ENCODE data around the gene CD163.

Gene CD163

DNA sequence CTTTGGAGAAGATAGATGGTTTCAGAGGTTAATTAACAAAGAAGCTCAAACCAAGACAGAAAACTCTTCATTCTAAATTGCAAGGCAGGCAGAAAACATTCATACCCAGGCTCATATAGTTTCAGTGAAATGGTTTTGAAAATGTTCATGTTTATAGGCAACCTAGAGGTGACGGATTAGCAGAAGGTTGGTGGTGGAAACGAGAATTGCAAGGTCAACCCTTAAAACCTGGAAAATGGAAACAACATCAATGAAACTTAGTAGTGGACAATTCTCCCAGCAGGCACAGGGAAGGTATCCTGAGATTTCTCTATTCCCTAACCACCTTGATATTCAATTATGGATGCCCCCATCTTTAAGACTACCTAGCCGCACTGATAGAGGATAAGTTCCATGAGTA is 965 bp downstream of the CD163 start (continued):
- TF ChIP-seq, protein P1, sequence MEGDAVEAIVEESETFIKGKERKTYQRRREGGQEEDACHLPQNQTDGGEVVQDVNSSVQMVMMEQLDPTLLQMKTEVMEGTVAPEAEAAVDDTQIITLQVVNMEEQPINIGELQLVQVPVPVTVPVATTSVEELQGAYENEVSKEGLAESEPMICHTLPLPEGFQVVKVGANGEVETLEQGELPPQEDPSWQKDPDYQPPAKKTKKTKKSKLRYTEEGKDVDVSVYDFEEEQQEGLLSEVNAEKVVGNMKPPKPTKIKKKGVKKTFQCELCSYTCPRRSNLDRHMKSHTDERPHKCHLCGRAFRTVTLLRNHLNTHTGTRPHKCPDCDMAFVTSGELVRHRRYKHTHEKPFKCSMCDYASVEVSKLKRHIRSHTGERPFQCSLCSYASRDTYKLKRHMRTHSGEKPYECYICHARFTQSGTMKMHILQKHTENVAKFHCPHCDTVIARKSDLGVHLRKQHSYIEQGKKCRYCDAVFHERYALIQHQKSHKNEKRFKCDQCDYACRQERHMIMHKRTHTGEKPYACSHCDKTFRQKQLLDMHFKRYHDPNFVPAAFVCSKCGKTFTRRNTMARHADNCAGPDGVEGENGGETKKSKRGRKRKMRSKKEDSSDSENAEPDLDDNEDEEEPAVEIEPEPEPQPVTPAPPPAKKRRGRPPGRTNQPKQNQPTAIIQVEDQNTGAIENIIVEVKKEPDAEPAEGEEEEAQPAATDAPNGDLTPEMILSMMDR (tag by site-specific recombination; IDR thresholded peaks at IDR 0.05), result no peak
- TF ChIP-seq OSR2 (tag by site-specific recombination; IDR thresholded peaks at IDR 0.05) (no peak), ZNF223 (tag by site-specific recombination; IDR thresholded peaks at IDR 0.05) (no peak)

DNA sequence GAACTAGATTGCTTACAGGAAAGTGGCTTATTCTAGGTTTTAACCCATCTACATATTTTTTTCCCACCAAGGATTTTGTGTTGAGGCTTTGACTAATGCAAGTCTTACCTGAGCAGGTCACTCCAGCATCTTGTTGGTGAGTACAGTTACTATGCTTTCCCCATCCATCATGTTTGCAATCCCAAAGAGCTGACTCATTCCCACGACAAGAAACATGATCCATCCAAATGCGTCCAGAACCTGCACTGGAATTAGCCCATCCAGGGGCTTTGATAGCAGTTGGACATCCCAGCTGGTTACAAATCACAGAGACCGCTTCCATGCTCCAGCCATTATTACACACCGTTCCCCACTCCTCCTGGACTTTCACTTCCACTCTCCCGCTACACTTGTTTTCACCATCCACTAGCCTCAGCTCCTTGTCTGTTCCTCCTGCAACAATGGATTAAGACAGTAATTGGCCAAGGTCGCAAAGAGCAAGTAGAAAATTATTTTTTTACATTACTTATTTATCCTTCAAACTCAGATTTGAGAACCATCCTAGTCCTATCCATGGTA is 2.5 kb downstream of the CD163 start:
- H3K9me3 ChIP-seq (ENCODE audit: control insufficient read depth, insufficient read depth, low read depth, low read length), result no peaks in the 10 kb centered on the region
- H3K4me1 ChIP-seq (ENCODE audit: control insufficient read depth, insufficient read depth, low read length), result 0 out of 2 replicates have a peak, but pooled peaks cover 3% of the 10 kb centered on the region
- H3K27ac ChIP-seq (ENCODE audit: extremely low read depth, low read depth, low read length), result no peak overlapping the region
- no peak overlapping the region for H3K4me3 ChIP-seq (ENCODE audit: low read depth, low read length)
- TF ChIP-seq ZNF791 (tag by site-specific recombination; IDR thresholded peaks at IDR 0.05) (no peak), ZNF600 (tag by site-specific recombination; IDR thresholded peaks at IDR 0.05) (peak; percentile 91), PRDM1 (tag by site-specific recombination; IDR thresholded peaks at IDR 0.05) (peak; percentile 41; the same call in 1 of the 2 replicates), ZBTB8A (tag by site-specific recombination; IDR thresholded peaks at IDR 0.05) (no peak)
- TF ChIP-seq, protein P2, sequence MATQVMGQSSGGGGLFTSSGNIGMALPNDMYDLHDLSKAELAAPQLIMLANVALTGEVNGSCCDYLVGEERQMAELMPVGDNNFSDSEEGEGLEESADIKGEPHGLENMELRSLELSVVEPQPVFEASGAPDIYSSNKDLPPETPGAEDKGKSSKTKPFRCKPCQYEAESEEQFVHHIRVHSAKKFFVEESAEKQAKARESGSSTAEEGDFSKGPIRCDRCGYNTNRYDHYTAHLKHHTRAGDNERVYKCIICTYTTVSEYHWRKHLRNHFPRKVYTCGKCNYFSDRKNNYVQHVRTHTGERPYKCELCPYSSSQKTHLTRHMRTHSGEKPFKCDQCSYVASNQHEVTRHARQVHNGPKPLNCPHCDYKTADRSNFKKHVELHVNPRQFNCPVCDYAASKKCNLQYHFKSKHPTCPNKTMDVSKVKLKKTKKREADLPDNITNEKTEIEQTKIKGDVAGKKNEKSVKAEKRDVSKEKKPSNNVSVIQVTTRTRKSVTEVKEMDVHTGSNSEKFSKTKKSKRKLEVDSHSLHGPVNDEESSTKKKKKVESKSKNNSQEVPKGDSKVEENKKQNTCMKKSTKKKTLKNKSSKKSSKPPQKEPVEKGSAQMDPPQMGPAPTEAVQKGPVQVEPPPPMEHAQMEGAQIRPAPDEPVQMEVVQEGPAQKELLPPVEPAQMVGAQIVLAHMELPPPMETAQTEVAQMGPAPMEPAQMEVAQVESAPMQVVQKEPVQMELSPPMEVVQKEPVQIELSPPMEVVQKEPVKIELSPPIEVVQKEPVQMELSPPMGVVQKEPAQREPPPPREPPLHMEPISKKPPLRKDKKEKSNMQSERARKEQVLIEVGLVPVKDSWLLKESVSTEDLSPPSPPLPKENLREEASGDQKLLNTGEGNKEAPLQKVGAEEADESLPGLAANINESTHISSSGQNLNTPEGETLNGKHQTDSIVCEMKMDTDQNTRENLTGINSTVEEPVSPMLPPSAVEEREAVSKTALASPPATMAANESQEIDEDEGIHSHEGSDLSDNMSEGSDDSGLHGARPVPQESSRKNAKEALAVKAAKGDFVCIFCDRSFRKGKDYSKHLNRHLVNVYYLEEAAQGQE (tag by site-specific recombination; IDR thresholded peaks at IDR 0.05), result no peak
- POLR2A ChIA-PET, result no interaction called here
- CTCF ChIA-PET, result no interaction called here
- no peaks in the 10 kb centered on the region for H3K36me3 ChIP-seq (ENCODE audit: control insufficient read depth in 2 of 2, insufficient read depth in 1 of 2, low read length in 2 of 2)

DNA sequence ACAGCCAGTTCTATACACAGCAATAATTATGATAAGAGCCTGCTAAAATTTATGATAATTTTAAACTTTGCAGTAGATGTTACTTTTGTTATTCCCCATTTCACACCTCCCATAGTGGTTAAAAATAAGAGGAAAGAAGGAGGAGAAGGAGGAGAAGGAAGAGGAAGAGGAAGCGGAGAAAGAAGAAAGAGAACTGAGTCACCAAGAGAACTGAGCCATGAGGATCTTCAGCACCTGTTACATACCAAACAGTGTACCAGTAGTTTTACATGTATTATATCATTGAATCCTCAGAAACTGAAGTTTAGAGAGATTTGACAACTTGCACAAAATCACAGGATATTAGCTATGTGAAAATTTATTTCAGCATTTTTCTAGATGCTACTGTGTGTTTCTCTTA is 3.9 kb downstream of the CD163 start:
- CTCF ChIA-PET, result interaction anchor here (0.8 to 0.9 kb wide), 2 partner anchors 39 to 355 kb away, joined by 3 read pairs; no protein-coding TSS in a partner anchor

DNA sequence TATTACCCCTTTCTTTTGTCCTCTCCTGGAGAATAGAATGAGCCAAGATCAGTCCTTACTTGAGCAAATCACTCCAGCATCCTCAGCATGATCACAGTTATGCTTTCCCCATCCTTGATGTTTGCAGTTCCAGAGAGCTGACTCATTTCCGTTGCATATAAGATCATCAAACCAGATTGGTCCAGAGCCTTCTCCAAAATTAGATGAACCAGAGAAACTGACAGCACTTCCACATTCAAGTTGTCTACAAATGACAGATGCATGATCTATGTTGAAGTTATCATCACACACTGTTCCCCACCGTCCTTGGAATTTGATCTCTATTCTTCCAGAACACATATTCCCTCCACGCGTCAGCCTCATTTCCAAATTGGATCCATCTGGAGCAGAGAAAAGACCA is 4.8 kb downstream of the CD163 start:
- H3K9me3 ChIP-seq (ENCODE audit: control insufficient read depth, insufficient read depth, low read depth, low read length), result no peaks in the 10 kb centered on the region
- H3K4me3 ChIP-seq (ENCODE audit: low read depth, low read length), result no peak overlapping the region
- H3K4me1 ChIP-seq (ENCODE audit: control insufficient read depth, insufficient read depth, low read length), result 0 out of 2 replicates have a peak, but pooled peaks cover 3% of the 10 kb centered on the region
- peak; percentile 38; the same call in 1 of the 2 replicates for TF ChIP-seq ZBTB17 (tag by site-specific recombination; IDR thresholded peaks at IDR 0.05)
- TF ChIP-seq ZNF2 (tag by site-specific recombination; IDR thresholded peaks at IDR 0.05), result no peak
- no peak overlapping the region for H3K27ac ChIP-seq (ENCODE audit: extremely low read depth, low read depth, low read length)
- H3K36me3 ChIP-seq (ENCODE audit: control insufficient read depth in 2 of 2, insufficient read depth in 1 of 2, low read length in 2 of 2), result no peaks in the 10 kb centered on the region
- ChIA-PET POLR2A (no interaction called here), CTCF (no interaction called here)

More for the DNA sequence above, 3.9 kb downstream of the CD163 start:
- H3K4me1 ChIP-seq (ENCODE audit: control insufficient read depth, insufficient read depth, low read length), result 0 out of 2 replicates have a peak, but pooled peaks cover 3% of the 10 kb centered on the region
- no peaks in the 10 kb centered on the region for H3K9me3 ChIP-seq (ENCODE audit: control insufficient read depth, insufficient read depth, low read depth, low read length)
- TF ChIP-seq ZNF837 (tag by site-specific recombination; IDR thresholded peaks at IDR 0.05), result no peak
- TF ChIP-seq, protein P3, sequence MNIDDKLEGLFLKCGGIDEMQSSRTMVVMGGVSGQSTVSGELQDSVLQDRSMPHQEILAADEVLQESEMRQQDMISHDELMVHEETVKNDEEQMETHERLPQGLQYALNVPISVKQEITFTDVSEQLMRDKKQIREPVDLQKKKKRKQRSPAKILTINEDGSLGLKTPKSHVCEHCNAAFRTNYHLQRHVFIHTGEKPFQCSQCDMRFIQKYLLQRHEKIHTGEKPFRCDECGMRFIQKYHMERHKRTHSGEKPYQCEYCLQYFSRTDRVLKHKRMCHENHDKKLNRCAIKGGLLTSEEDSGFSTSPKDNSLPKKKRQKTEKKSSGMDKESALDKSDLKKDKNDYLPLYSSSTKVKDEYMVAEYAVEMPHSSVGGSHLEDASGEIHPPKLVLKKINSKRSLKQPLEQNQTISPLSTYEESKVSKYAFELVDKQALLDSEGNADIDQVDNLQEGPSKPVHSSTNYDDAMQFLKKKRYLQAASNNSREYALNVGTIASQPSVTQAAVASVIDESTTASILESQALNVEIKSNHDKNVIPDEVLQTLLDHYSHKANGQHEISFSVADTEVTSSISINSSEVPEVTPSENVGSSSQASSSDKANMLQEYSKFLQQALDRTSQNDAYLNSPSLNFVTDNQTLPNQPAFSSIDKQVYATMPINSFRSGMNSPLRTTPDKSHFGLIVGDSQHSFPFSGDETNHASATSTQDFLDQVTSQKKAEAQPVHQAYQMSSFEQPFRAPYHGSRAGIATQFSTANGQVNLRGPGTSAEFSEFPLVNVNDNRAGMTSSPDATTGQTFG (tag by site-specific recombination; IDR thresholded peaks at IDR 0.05; ENCODE audit: borderline replicate concordance), result no peak
- POLR2A ChIA-PET, result interaction anchor here (0.6 kb wide), 1 partner anchor 35 kb away, joined by 3 read pairs; no protein-coding TSS in a partner anchor
- no peaks in the 10 kb centered on the region for H3K36me3 ChIP-seq (ENCODE audit: control insufficient read depth in 2 of 2, insufficient read depth in 1 of 2, low read length in 2 of 2)
- H3K27ac ChIP-seq (ENCODE audit: extremely low read depth, low read depth, low read length), result no peak overlapping the region
- H3K4me3 ChIP-seq (ENCODE audit: low read depth, low read length), result no peak overlapping the region
